HG03520 (cell line): ENCODE results near the gene EHBP1.

Experiments used
- ATAC-seq: cut with Tn5 transposase; IDR thresholded peaks from one replicate; pipeline ENCODE4 v1.9.1; 2021; ENCODE audit warnings: mild to moderate bottlenecking, moderate library complexity; ENCODE audit not compliant: unreplicated experiment

EHBP1 gene

DNA sequence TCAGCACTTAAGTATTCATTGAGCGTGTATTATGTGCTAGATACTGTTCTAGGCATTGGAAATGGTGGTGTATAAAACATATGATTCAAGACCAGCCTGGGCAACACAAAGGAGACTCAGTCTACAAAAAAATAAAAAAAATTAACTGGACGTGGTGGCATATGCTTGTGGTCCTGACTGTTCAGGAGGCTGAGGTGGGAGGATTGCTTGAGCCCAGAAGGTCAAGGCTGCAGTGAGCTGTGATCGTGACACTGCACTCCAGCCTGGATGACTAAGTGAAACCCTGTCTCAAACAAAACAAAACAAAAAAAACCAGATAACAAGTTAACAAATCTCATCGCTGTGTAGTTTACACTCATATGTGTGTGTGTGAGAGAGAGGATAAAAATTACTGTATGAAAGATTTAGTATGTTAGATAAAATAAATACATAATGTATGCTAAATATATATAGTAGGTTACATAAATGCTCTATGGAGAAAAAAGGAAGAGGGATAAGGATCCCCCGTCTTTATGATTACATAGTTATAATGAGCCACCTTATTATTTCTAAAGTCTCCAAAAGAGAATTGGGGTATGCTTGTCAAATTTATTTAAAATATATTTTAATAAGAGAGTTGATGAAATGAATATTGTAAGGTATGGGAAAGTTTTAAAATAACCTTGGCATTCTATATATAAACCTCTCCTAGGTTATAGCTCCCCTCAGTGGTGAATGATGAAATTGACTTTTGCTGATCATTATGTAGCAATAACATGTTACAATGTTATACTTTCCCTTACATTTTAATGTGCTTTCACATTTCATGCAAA lies 69.2 kb downstream of the EHBP1 start:
- no peak for ATAC-seq

DNA sequence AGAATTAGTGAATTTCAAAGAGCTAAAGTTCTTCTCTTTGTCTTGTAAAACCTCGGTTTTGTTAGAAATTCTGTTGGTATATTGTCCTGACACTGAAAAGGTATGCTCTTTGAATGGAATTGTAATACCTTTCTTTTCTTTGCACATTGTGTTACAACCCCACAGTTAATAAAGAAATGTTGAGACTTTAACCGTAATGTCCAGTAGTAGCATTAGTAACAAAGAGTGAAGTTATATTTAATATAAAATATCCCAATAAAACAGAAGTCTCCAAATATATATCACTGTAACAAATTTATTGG lies 69.8 kb downstream of the EHBP1 start:
- no peak for ATAC-seq

GRCh38 chr2:62783679-62784078 lies 78.2 kb downstream of the EHBP1 start:
- no peak for ATAC-seq

- ATAC-seq = no peak
Measured at GRCh38 chr2:62784341-62784740, 78.8 kb downstream of the EHBP1 start.

DNA sequence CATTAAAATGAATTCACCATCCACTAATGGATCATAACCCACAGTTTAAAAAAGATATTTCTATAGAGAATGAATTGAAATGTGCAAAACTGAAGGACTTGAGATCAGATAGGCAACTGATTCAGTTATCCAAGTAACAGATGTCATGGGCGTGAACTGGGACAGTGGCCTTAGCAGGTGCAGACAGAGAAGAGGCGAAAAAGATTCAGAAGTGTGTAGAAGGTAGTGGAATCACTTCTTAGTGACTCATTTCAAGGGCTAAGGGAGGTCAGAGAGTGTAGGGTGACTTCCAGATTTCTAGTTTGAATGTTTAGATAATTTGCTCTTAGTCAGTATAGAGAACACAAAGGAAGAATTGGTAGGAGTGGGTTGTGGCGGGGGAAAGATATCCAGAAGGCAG lies 79.7 kb downstream of the EHBP1 start:
- peak; percentile 73 for ATAC-seq

- no peak for ATAC-seq
Measured at GRCh38 chr2:62785810-62786597, 80.5 kb downstream of the EHBP1 start.

- no peak for ATAC-seq
Measured at GRCh38 chr2:62787386-62787785, 81.9 kb downstream of the EHBP1 start.

DNA sequence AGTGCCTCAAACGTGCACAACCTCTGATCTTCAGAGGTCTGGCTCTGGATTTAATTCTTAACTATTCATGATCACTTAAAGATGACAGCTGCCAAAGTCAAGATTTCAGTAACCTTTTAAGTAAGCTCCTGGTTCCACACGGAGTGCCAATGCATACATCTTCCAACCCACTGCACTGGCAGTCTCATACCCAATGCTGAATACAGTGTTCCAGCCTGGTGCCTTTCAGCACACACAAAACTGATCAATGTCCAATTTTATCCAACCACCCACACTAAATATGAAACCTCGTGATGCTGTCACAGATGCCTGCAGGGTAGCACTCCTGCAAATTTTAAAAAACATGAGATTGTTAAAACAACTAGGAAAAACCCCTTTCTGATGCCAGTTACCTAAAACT lies 84.0 kb downstream of the EHBP1 start:
- ATAC-seq = no peak

DNA sequence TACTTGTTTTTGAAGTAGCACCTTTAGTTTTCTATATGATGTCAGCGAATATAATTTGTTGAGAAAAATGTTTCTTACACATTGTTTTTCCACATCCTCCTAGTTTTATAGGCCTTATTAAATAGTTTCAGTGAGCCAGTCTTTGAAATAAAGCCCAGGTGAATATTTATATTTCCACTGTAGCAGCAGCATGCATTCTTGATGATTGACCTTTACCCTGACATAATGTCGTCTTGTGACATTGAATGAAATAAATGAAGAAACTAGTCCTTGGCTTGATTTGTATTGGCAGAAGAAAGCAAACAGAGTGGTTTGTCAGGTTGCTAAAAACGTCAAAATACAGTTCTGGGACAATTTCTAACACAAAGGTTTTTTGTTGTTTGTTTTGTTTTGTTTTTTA lies 84.4 kb downstream of the EHBP1 start:
- no peak for ATAC-seq

- no peak for ATAC-seq
Measured at GRCh38 chr2:62792408-62792807, 86.9 kb downstream of the EHBP1 start.

- no peak for ATAC-seq
Measured at GRCh38 chr2:62793213-62793612, 87.7 kb downstream of the EHBP1 start.

- no peak for ATAC-seq
Measured at GRCh38 chr2:62794791-62795190, 89.3 kb downstream of the EHBP1 start.

DNA sequence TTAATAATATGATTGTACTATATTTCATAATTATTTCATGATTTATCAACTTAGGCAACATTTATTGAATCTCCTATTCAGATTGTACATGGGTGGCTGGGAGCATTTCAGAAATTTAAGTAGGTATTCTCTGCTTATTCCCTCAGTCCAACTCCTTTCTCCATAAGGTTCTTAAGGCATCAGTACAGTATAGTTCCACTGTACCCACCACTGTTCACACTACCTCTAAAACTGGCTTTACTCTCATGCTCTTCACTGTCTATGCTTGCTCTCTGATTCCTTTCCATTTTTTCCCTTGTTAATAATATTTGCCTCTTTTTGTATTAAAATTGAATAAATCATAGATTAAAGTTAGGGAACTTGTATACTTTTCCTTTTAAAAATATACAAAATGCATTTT lies 89.8 kb downstream of the EHBP1 start:
- no peak for ATAC-seq

DNA sequence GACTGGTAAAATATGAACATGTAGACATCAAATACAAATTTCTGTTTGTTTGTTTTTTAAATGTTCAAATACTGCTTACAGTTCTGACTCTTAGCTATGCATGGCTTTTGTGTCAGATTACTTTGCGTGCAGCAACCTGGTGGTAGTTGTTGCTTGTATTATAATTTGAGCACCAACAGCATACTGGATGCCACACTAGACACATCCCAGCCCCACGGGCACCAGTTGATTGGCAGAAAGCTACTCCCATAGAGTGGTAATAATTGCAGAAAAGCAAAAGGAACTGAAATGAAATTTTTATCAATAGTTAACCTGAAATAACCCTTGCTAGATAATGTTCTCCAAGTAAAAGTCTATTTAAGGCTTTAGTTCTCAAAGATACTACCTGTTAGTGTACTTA lies 91.6 kb downstream of the EHBP1 start:
- ATAC-seq = no peak

DNA sequence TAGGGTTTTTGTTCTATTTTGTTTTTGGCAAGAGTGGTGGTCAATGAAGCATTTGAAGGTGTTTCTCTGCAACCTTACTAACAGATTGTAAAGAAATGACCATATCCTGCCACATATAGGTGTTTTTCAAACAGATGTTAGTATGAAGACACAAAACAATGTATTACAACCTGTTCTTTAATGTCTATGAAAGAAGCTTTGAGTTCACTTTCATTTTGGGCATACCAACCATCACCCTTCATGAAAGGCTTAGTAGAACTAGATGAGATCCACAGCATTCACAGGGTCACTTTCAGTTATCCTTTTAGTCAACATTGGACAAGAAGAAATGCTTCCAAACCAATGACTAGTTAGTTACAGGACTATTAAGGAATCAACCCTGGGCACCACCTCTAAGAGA lies 95.1 kb downstream of the EHBP1 start:
- no peak for ATAC-seq

GRCh38 chr2:62801110-62801509 lies 95.6 kb downstream of the EHBP1 start:
- ATAC-seq = no peak

DNA sequence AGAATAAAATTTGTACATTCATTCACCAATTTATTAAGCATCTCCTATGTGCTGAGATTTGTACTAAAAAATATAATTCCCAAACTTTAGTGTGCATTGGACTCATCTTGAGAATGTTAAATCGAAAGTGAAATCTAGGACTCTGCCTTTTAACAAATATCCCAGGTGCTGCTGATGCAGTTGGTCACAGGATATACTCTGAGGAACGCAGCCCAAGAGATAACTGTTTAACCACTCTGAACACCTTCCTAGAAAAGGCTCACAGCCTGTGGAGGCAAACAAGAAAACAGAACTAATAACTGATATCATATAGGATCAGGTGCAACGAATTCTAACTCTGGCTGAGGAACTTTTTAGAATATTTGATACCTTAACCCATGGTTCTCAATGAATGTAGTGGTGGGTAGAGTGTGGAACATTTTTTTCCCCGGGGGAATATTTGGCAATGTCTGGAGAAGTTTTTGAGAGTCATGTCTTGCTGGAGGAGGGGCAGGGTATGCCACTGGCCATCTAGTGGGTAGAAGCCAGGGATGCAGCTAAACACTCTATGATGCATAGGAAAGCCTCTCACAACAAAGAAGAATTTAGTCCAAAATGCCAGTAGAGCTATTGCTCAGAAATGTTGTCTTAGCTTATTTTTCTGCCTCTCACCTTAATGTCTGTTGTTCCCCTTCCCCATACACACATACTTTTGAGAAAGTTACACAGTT lies 96.5 kb downstream of the EHBP1 start:
- ATAC-seq = peak; percentile 48

DNA sequence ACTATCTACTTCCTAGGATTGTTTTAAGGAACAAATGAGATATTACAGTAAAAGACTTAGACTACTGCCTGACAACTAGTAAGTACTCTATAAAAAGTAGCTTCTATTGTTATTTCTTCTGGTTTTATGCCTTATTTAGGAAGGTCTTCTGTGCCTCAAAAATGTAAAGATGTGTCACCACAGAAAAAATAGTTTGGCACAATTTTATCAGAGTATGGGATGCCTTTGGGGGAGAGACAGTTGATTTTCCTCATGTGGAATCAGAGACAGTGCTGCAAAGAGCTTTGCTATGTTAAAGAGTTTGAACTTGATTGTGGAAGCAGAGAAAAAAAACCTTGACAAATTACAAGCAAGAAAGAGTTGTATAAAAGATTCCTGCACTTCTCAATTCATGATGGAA lies 98.4 kb downstream of the EHBP1 start:
- no peak for ATAC-seq

DNA sequence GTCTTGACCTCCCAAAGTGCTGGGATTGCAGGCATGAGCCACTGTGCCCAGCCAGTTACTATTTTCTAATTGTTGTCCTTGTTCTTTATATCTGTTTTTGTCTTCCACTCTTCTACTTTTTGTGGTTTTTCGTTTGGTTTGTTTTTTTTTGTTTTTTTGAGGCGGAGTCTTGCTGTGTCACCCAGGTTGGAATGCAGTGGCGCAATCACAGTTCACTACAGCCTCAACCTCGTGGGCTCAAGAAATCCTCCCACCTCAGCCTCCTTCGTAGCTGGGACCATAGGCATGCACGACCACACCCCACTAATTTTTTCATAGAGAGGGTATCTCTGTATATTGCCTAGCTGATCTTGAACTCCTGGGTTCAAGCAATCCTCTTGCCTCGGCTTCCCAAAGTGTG lies 100.7 kb downstream of the EHBP1 start:
- no peak for ATAC-seq

DNA sequence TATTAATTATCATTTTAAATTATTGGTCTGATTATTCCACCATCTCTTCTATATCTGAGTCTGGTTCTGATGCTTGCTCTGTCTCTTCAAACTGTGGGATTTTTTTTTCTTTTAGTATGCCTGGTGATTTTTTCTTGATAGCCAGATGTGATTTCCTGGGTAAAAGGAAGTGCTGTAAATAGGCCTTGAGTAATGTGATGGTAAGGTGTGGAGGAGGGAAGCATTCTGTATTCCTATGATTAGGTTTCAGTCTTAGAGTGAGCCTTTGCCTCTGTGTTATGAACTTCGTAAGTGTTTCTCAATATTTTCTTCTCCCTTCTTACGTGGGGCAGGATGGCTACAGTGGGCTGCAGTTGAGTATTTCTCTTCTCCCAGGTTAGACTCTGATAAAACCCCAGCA lies 103.0 kb downstream of the EHBP1 start:
- no peak for ATAC-seq

- no peak for ATAC-seq
Measured at GRCh38 chr2:62811086-62811485, 105.6 kb downstream of the EHBP1 start.

DNA sequence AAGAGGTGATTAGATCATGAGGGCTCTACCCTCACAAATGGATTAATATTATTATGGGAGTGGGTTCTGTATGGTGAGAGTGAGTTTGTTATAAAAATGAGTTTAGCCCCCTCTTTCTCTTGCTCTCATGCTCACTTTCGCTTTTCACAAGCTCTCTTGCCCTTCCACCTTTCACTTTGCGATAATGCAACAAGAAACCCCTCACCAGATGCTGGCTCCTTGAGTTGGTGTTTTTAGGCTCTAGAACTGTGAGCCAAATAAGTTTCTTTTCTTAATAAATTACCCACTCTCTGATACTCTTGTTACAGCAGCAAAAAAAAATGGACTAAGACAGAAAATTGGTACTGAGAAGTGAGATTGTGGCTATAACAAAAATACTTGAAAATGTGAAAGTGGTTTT lies 106.5 kb downstream of the EHBP1 start:
- no peak for ATAC-seq
